22Rv1 (cell line): ENCODE data around the gene RNF187.

Experiments
- ZFX ChIP-seq: fragments of 450-650 bp; IDR thresholded peaks from 2 replicates; pipeline ENCODE4 v1.6.1; 2017; ENCODE audit warnings: antibody characterized with exemption, borderline replicate concordance
- TF ChIP-seq, protein P1 (sequence below): fragments of 450-650 bp; IDR thresholded peaks from 2 replicates; pipeline ENCODE4 v1.5.1; 2017; ENCODE audit warnings: mild to moderate bottlenecking

DNA sequence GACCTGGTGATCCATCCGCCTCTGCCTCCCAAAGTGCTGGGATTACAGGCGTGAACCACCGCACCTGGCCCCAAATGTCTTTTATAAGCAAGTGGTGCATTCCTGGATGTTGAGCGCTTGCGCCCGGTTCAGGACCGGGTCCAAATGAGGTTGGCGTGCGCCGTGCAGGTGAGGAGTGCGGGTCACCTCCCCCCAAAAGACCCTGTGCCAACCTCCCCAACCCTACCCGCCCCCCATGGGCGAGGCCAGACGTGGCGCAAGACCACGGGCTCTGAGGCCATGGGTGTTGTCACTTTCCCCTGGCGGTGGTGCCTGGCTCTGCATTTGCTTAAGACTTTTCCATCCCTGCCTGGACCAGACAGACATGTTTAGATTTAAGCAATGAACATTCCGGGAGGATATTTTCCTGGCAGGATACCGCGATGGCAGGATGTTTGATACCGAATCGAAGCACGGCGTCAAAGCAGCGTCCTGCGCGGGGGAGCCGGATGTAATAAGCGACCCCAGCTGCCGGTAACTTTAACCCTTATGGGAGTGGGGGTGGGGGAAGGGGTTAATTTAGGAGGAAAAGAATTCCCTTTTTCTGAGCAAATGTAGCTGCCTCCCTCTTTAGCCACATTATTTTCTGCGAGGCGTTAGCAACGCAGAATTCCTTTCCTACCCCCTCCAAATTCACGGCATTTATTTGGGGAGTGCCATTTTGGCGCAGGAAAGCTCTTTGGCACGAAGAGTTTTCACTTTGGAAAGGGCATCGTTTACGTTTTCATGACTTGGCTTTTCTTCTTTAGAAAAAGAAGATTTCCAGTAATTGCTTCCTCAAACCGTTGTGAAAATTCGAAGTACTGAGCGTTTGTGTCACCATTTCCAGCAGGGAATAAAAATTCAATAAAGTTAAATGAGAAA lies 27.8 kb upstream of the RNF187 start:
- TF ChIP-seq, protein P1, sequence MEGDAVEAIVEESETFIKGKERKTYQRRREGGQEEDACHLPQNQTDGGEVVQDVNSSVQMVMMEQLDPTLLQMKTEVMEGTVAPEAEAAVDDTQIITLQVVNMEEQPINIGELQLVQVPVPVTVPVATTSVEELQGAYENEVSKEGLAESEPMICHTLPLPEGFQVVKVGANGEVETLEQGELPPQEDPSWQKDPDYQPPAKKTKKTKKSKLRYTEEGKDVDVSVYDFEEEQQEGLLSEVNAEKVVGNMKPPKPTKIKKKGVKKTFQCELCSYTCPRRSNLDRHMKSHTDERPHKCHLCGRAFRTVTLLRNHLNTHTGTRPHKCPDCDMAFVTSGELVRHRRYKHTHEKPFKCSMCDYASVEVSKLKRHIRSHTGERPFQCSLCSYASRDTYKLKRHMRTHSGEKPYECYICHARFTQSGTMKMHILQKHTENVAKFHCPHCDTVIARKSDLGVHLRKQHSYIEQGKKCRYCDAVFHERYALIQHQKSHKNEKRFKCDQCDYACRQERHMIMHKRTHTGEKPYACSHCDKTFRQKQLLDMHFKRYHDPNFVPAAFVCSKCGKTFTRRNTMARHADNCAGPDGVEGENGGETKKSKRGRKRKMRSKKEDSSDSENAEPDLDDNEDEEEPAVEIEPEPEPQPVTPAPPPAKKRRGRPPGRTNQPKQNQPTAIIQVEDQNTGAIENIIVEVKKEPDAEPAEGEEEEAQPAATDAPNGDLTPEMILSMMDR: peak; percentile 88
- TF ChIP-seq ZFX: no peak
